ENCODE results near the gene DAB2. TPM values are rescaled to one million over a fixed set of nuclear protein-coding genes. Genes with fewer than 3 reads are reported as not detected.

DAB2 gene
- total RNA-seq, 2 experiments from 2014 or later: 2.3 to 2.9 TPM

- Mint-ChIP-seq H3K4me3 (no peak overlapping the region), H3K27ac (no peak overlapping the region), H3K27me3 (peaks cover 57% of the 10 kb centered on the region), H3K4me1 (peaks cover 5% of the 10 kb centered on the region), H3K9me3 (no peaks in the 10 kb centered on the region), H3K36me3 (no peaks in the 10 kb centered on the region)
- DNase-seq (no peak), ATAC-seq (ENCODE audit: low read depth) (no peak)
- POLR2A ChIA-PET: no interaction called here
These were observed 2.0 kb downstream of the DAB2 start for GRCh38 chr5:39422728-39423285.

- POLR2A ChIA-PET: no interaction called here
- no peak for DNase-seq
- H3K36me3 Mint-ChIP-seq: no peaks in the 10 kb centered on the region
- no peaks in the 10 kb centered on the region for H3K9me3 Mint-ChIP-seq
- no peak overlapping the region for H3K27ac Mint-ChIP-seq
- ATAC-seq (ENCODE audit: low read depth): no peak
- peaks cover 5% of the 10 kb centered on the region for H3K4me1 Mint-ChIP-seq
- peaks cover 50% of the 10 kb centered on the region for H3K27me3 Mint-ChIP-seq
- H3K4me3 Mint-ChIP-seq: no peak overlapping the region
These were observed 2.7 kb downstream of the DAB2 start for GRCh38 chr5:39422036-39422606.

GRCh38 chr5:39420482-39421145, 4.2 kb downstream of the DAB2 start:
- ATAC-seq (ENCODE audit: low read depth) (no peak), DNase-seq (no peak)
- Mint-ChIP-seq H3K27ac (no peak overlapping the region), H3K9me3 (no peaks in the 10 kb centered on the region), H3K27me3 (peaks cover 38% of the 10 kb centered on the region), H3K36me3 (no peaks in the 10 kb centered on the region), H3K4me3 (no peak overlapping the region), H3K4me1 (peaks cover 5% of the 10 kb centered on the region)
- POLR2A ChIA-PET: no interaction called here

- no peak overlapping the region for H3K27ac Mint-ChIP-seq
- POLR2A ChIA-PET: no interaction called here
- H3K9me3 Mint-ChIP-seq: no peaks in the 10 kb centered on the region
- peaks cover 31% of the 10 kb centered on the region for H3K27me3 Mint-ChIP-seq
- no peak overlapping the region for H3K4me3 Mint-ChIP-seq
- ATAC-seq (ENCODE audit: low read depth) (no peak), DNase-seq (no peak)
- H3K36me3 Mint-ChIP-seq: no peaks in the 10 kb centered on the region
- H3K4me1 Mint-ChIP-seq: peaks cover 4% of the 10 kb centered on the region
These were observed 5.0 kb downstream of the DAB2 start for GRCh38 chr5:39419796-39420195.

GRCh38 chr5:39417979-39418378, 6.8 kb downstream of the DAB2 start:
- Mint-ChIP-seq H3K27ac (no peak overlapping the region), H3K4me1 (no peaks in the 10 kb centered on the region), H3K9me3 (no peaks in the 10 kb centered on the region), H3K36me3 (no peaks in the 10 kb centered on the region), H3K4me3 (no peak overlapping the region), H3K27me3 (peaks cover 16% of the 10 kb centered on the region)
- no peak for ATAC-seq (ENCODE audit: low read depth)
- DNase-seq: no peak
- POLR2A ChIA-PET: no interaction called here

GRCh38 chr5:39415201-39415600, 9.6 kb downstream of the DAB2 start:
- Mint-ChIP-seq H3K4me1 (no peaks in the 10 kb centered on the region), H3K36me3 (no peaks in the 10 kb centered on the region), H3K4me3 (no peak overlapping the region), H3K9me3 (no peaks in the 10 kb centered on the region), H3K27me3 (peaks cover 10% of the 10 kb centered on the region), H3K27ac (no peak overlapping the region)
- no peak for ATAC-seq (ENCODE audit: low read depth)
- no peak for DNase-seq
- POLR2A ChIA-PET: no interaction called here

GRCh38 chr5:39414426-39414825, 10.4 kb downstream of the DAB2 start:
- Mint-ChIP-seq H3K27ac (no peak overlapping the region), H3K4me3 (no peak overlapping the region), H3K36me3 (no peaks in the 10 kb centered on the region), H3K4me1 (no peaks in the 10 kb centered on the region), H3K27me3 (peaks cover 14% of the 10 kb centered on the region), H3K9me3 (no peaks in the 10 kb centered on the region)
- DNase-seq (no peak), ATAC-seq (ENCODE audit: low read depth) (no peak)
- POLR2A ChIA-PET: no interaction called here

- POLR2A ChIA-PET: no interaction called here
- no peak overlapping the region for H3K27ac Mint-ChIP-seq
- H3K9me3 Mint-ChIP-seq: no peaks in the 10 kb centered on the region
These were observed 11.0 kb downstream of the DAB2 start for GRCh38 chr5:39413771-39414170.

GRCh38 chr5:39412721-39413394, 11.9 kb downstream of the DAB2 start:
- ATAC-seq (ENCODE audit: low read depth) (no peak), DNase-seq (no peak)
- POLR2A ChIA-PET: no interaction called here
- peaks cover 12% of the 10 kb centered on the region for H3K27me3 Mint-ChIP-seq
- no peak overlapping the region for H3K4me3 Mint-ChIP-seq
- no peaks in the 10 kb centered on the region for H3K4me1 Mint-ChIP-seq
- no peaks in the 10 kb centered on the region for H3K36me3 Mint-ChIP-seq
- H3K27ac Mint-ChIP-seq: no peak overlapping the region
- H3K9me3 Mint-ChIP-seq: no peaks in the 10 kb centered on the region

More at GRCh38 chr5:39413771-39414170, 11.0 kb downstream of the DAB2 start:
- Mint-ChIP-seq H3K27me3 (peaks cover 12% of the 10 kb centered on the region), H3K36me3 (no peaks in the 10 kb centered on the region), H3K4me1 (no peaks in the 10 kb centered on the region), H3K4me3 (no peak overlapping the region)
- DNase-seq (no peak), ATAC-seq (ENCODE audit: low read depth) (no peak)

GRCh38 chr5:39411985-39412384, 12.8 kb downstream of the DAB2 start:
- DNase-seq (no peak), ATAC-seq (ENCODE audit: low read depth) (no peak)
- Mint-ChIP-seq H3K27ac (no peak overlapping the region), H3K36me3 (no peaks in the 10 kb centered on the region), H3K4me1 (no peaks in the 10 kb centered on the region), H3K9me3 (no peaks in the 10 kb centered on the region), H3K27me3 (peaks cover 12% of the 10 kb centered on the region), H3K4me3 (no peak overlapping the region)
- POLR2A ChIA-PET: no interaction called here

GRCh38 chr5:39411061-39411460, 13.7 kb downstream of the DAB2 start:
- ATAC-seq (ENCODE audit: low read depth) (no peak), DNase-seq (no peak)
- H3K36me3 Mint-ChIP-seq: no peaks in the 10 kb centered on the region
- no peaks in the 10 kb centered on the region for H3K4me1 Mint-ChIP-seq
- no peak overlapping the region for H3K4me3 Mint-ChIP-seq
- H3K9me3 Mint-ChIP-seq: no peaks in the 10 kb centered on the region
- POLR2A ChIA-PET: no interaction called here
- peaks cover 12% of the 10 kb centered on the region for H3K27me3 Mint-ChIP-seq
- no peak overlapping the region for H3K27ac Mint-ChIP-seq

- Mint-ChIP-seq H3K36me3 (no peaks in the 10 kb centered on the region), H3K27me3 (peaks cover 9% of the 10 kb centered on the region), H3K4me3 (no peak overlapping the region), H3K4me1 (no peaks in the 10 kb centered on the region), H3K27ac (no peak overlapping the region), H3K9me3 (no peaks in the 10 kb centered on the region)
- DNase-seq (no peak), ATAC-seq (ENCODE audit: low read depth) (no peak)
- POLR2A ChIA-PET: no interaction called here
These were observed 15.7 kb downstream of the DAB2 start for GRCh38 chr5:39409033-39409432.

- peaks cover 5% of the 10 kb centered on the region for H3K27me3 Mint-ChIP-seq
- no peak for ATAC-seq (ENCODE audit: low read depth)
These were observed 19.5 kb downstream of the DAB2 start for GRCh38 chr5:39405083-39405843.

More at GRCh38 chr5:39405083-39405843, 19.5 kb downstream of the DAB2 start:
- Mint-ChIP-seq H3K4me3 (no peak overlapping the region), H3K36me3 (no peaks in the 10 kb centered on the region), H3K9me3 (no peaks in the 10 kb centered on the region), H3K4me1 (no peaks in the 10 kb centered on the region), H3K27ac (no peak overlapping the region)
- DNase-seq: no peak
- POLR2A ChIA-PET: no interaction called here
